Purkinje cell (primary cell): Measurements from ENCODE around the gene KCNK3. TPM values are rescaled to one million over a fixed set of nuclear protein-coding genes. Genes with fewer than 3 reads are reported as not detected.

Experiments
- polyA plus RNA-seq: library from polyadenylated mRNA; unstranded; fragments of >200 nt; fragmentation: Nextera tagmentation; gene quantifications from 2 replicates; pipeline ENCODE4 v1.2.1, GENCODE V29; 2014

The KCNK3 gene
- polyA plus RNA-seq, result 0.16 and 0.39 TPM in 2 replicates

DNA sequence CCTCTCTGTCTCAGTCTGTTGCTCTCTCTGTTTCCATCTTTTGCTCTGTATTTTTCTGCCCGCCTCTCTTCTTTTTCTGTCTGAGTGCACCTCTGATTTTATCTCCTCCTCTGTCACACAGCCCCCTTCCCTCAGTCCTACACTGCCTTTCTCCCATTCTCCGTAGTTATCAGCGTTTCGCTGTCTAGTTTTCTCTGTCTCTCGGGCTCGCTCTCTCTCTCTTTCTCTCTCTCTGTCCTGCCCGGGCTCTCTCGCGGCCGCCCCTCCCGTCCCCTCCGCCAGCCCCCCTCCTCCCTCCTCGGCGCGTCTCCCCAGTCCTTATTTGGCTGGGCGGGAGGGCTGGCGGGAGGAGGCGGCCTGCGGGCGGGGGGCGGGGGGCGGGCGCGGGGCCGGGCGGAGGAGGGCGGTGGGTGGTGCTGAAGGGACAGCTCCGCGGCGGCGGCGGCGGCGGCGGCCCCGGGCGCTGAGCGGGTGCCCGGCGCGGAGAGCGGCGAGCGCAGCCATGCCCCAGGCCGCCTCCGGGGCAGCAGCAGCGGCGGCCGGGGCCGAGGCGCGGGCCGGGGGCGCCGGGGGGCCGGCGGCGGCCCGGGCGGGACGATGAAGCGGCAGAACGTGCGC is at the start of gene KCNK3:
Gene KCNK3 (plus strand): TSS at position 444 of the 618 bp plus-strand sequence. CDS start 154 bp downstream, at position 598.

DNA sequence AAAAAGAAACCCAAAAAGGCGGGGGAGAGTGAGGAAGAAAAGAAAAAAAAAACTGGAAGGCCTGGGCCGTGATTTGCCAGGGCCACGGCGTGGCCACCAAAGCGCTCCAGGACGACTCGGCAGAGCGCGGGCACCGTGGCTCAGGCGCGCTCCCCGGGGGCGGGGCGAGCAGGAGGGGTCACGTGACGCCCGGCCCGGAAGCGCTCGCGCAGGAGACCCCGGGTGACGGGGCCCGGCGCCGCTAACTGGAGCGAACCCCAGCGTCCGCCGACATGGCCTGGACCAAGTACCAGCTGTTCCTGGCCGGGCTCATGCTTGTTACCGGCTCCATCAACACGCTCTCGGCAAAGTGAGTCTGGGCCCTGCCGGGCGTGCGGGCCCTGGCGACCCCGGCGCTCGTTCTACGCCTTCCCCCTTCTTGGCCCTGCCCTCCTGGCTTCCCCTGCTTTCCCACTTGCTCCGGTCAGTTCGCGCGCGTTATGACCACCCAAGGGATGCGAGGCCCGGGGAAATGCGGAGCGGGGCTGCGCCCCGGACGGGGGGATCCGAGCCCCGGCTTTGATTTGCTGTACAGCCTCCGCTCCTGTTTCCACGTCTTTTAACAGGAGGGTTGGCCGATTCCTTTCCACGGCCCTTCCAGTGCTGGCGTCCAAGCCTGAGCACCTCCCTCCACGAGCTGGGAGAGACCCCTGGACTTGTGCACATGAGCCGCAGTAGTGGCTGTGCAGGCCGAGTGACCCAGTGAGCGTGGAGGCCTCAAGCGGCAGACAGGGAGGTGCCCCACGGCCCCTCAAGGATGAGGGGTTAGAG is 71.8 kb downstream of the KCNK3 start, which contains the start of gene SLC35F6:
Gene SLC35F6 (plus strand): TSS at position 207 of the 810 bp plus-strand sequence. CDS start 66 bp downstream, at position 273.

Other genes starting within 250 kb of the KCNK3 start
- gene OTOF, start 214.6 kb upstream of the KCNK3 start, polyA plus RNA-seq, result not detected in 2 replicates
- gene CIB4, start 51.4 kb upstream of the KCNK3 start, polyA plus RNA-seq, result not detected in 2 replicates
- 4.5 and 5.6 TPM in 2 replicates for gene SLC35F6, start 71.6 kb downstream of the KCNK3 start, polyA plus RNA-seq
- gene CENPA, start 93.3 kb downstream of the KCNK3 start, polyA plus RNA-seq, result 0.66 TPM in 1 of 2 replicates, not detected in the other
- 10.1 and 11.6 TPM in 2 replicates for gene DPYSL5, start 155.4 kb downstream of the KCNK3 start, polyA plus RNA-seq